Smooth muscle cell of the brain vasculature (primary cell): ENCODE results near the gene TRAF3.

Experiments
- DNase-seq: peaks from one replicate; pipeline ENCODE4 v3.0.0-alpha.2; 2012; ENCODE audit warnings: low read depth, low spot score

The TRAF3 gene, protein sequence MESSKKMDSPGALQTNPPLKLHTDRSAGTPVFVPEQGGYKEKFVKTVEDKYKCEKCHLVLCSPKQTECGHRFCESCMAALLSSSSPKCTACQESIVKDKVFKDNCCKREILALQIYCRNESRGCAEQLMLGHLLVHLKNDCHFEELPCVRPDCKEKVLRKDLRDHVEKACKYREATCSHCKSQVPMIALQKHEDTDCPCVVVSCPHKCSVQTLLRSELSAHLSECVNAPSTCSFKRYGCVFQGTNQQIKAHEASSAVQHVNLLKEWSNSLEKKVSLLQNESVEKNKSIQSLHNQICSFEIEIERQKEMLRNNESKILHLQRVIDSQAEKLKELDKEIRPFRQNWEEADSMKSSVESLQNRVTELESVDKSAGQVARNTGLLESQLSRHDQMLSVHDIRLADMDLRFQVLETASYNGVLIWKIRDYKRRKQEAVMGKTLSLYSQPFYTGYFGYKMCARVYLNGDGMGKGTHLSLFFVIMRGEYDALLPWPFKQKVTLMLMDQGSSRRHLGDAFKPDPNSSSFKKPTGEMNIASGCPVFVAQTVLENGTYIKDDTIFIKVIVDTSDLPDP

DNA sequence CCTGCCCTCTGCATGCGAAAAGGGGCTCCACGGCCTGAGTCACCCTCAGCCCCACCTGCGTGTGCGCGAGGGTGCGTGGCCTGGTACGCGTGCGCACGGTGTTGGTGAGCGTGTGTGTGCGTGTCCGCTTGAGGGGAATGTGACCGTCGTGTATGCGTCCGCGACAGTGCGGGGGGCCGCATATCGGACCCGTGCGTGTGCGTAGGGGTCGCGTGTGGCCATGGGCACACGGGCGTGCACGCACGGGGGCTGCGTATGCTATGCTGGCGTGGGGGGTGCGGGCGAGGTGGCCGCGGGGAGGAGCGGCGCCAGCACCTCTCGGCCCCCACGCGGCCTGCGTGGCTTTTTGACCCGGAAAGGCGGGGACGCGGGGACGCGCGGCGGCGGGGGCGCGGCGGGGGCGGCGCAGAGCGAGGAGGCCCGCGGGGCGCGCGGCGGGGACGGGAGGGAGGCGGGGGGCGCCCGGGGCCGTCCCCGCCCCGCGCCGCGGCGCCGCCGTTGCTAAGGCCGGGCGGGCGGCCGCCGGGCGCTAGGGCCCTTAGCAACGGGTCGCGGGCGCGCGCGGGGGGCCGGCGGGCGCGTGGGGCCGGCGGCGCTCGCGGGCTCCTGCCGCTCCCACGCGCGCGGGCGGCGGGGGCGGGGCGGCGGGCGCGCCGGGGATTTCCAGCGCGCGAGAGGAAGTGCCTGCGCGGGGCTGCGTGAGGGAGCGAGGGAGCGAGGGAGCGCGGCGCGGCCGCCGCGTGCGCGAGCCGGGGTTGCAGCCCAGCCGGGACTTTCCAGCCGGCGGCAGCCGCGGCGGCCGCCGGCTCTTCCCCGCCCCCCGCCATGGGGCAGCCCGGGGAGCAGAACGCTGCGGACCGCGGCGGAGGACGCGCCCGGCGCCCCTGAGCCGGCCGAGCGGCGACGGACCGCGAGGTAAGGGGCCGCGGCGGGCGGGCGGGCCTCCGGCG lies at the start of gene TRAF3:
TSS of gene TRAF3 (plus strand) at position 689 of the 950 bp plus-strand sequence. CDS start 92,753 bp downstream, outside the sequence.
- no peak for DNase-seq

DNA sequence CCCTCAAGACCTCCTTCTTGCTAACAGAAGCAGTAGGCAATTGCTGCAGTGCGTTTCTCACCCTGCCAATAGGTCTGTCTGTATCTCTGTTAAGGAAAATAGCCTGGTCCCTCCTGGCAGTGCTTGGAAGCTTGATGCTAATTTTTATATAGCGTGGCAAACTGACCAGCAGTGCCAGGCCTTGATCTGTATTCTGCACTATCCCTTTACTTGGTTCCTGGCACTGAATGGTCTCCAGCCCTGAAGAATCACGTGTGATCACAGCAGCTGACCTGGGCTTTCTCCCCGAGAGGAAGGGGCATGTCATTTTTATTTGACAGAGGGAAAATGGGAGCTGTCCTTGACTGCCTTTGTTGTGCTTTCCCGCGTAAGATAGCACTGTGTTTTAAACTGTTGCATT lies 48.7 kb upstream of the TRAF3 start:
- no peak for DNase-seq

DNA sequence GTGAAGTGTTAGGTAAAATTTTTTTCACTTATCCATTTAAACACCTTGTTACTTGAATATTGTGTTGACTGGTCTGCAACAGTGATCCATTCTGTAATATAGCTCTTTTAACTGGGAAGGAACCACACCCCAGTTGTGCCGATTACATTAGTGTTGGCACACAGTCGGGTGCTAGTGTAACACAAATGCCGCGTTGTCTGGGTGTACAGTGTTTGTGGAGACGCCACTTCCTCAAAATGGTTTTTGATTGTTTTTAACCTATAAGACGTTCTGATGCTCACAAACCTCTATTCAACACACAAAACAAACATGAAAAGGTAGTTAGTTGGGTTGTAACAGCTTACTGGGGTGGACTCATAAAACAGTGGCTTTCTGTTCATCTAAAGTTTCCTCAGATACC lies 48.0 kb upstream of the TRAF3 start:
- DNase-seq = no peak

DNA sequence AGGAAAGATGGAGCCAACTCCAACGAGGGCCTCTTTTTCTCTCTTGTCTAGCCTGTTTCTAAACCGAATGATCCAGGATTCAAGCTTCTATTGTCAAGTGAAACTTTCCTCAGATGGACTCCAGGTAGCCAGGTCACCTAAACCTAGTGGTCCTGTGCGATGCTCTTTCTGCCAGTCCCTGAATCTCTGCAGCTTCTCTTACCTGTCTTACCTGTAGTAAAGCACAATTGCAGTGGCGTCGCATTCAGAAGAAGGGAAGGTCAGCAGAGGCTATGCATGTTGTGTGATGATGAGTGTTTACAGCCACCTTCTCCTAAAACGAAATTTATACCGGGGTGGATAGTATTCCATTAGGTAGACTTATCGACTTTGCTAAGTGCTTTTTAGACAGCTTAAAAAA lies 47.4 kb upstream of the TRAF3 start:
- no peak for DNase-seq

DNA sequence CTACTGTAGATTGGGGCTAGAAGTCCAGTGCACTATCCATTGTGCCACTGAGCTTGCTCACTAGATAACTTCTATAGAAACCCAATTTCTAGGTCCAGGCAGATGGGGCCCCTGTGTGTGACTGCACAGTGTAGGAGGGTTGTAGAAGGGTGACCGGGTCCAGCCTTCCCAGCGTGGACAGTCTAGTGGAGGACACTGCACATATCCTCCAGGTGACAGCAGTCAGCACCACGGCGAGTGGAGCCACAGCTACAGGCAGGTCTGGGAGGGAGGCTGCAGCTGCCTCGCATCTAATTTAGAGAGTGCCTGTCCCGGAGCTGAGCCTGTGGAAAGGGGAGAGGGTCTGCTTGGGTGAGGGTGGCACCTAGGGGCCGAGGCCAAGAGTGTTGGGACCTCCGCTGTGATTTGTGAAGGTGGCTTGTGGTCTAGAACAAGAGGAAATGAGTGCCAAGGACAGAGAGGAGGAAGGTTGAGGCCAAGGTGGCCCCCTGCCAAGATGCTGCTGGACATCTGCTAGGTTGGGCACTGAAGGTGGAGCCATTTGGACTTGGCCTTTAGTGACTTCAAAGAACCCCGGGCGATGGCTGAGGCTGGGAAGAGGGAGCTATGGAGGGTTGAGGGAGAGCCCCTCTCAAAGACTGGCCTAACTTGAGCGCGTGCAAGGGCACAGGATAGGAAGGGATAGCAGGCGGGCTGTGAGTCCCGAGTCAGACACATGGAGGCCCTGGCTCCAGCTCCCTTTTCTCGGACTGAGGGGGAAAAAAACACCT lies 46.0 kb upstream of the TRAF3 start:
- no peak for DNase-seq

DNA sequence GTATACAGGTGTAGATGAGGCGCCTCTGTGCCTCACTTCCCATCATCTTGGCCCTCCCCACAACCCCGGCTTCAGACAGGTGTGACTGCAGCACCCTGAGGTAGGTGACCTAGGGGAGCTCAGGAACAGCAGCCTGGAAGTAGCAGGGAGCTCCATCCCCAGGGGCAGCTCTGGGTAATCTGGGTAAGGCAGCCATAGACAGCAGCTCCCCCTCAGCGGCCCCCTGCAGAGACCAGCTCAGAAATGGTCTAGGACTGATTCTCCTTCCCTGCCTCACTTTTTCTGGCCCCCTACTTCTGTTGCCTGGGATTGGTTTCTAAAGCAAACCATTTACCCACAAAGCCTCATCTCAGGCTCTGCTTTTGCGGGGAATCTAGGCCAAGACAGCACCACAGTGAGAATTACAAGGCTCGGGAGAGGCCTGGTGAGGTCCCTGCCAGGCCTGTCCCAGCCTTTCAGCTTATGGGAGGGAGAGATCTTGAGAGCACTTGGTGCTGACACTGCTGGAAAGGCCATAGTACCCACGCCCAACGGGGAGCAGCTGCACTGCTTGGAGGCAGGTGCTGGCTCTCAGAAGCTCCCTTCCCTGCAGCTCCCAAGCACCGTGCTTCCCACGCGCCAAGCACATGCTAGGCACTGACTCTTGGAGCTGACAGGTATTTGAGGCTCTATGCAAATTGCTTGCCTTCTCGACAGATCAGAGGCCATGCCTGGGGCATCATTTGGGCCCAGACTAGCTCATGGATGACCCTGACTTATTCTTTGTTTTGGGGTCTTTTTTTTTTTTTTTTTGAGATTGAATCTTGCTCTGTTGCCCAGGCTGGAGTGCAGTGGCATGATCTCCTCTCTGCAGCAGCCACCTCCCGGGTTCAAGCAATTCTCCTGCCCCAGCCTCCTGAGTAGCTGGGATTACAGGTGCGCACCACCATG lies 45.1 kb upstream of the TRAF3 start:
- no peak for DNase-seq

DNA sequence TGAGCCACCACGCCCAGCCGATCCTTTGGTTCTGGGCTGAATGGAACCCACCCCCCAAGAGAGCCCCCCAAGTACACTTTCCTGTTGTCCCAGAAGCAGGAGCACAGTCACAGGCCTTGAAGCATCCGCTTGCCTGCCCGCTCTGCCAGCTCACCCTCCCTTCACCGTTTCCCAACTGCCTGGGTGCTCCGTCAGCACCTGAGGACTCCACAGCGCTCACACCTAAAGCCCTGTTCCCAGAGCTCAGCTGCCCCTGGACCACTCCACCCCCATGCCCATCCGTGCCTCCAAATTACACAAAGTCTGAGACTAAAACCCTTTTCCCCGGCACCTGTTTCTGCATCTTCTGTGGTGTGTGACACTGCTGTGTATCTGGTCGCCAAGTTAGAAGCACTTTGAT lies 44.3 kb upstream of the TRAF3 start:
- DNase-seq = no peak

DNA sequence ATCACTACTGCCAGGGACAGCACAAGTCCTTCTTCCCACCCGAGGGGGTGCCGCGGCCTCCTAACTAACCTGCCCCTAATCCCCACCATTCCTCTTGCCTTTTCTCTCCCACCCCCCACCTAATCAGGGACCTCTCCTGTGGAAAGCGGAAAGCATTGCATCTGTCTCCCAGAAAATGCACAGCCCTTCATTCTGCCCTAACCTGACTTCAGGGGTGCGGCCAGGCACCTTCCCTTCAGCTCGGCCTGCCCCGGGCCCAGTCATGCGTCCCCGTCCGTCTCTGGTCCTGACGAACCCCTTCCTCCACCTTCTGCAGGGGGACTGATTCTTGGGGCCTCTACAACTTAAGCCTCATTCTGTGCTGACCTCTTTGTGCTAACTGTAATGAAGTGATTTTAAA lies 43.9 kb upstream of the TRAF3 start:
- DNase-seq = no peak

DNA sequence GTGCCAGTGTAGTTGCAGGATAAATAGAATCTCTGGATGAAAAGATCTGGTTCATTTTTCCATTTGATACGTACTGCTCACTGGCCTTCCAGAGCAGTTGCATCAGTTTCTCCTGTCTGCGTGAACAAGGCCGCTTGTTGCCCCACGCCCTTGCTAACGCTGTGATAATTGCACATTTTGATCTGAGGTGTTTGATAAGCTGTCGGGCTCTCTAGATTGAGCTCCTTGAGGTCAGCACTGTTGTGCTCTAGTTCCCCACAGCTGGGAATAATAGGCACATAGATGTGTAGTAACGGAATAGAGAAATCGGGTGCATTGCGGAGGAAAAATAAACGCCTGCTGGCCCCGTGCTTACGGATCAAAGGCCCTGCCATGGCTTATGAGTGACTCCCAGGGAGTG lies 42.8 kb upstream of the TRAF3 start:
- no peak for DNase-seq

DNA sequence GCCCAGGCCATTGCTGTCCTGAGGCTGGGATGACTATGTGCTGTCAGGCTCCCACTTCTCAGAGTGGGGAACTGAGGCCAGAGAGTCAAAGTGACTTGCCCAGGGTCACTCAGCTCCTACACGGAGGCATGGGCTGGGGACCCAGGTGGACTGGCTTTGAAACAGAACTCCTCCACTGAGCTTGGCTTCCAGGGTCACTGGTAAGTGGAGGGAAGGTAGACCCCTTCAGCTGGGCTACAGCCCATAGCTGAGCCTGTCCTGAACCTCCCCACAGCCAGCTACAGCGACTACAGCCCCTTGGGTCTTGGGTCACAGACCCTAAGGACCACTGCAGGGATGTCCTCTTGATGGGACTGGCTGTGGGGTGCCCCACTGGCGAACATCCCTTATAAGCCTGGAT lies 40.3 kb upstream of the TRAF3 start:
- no peak for DNase-seq

DNA sequence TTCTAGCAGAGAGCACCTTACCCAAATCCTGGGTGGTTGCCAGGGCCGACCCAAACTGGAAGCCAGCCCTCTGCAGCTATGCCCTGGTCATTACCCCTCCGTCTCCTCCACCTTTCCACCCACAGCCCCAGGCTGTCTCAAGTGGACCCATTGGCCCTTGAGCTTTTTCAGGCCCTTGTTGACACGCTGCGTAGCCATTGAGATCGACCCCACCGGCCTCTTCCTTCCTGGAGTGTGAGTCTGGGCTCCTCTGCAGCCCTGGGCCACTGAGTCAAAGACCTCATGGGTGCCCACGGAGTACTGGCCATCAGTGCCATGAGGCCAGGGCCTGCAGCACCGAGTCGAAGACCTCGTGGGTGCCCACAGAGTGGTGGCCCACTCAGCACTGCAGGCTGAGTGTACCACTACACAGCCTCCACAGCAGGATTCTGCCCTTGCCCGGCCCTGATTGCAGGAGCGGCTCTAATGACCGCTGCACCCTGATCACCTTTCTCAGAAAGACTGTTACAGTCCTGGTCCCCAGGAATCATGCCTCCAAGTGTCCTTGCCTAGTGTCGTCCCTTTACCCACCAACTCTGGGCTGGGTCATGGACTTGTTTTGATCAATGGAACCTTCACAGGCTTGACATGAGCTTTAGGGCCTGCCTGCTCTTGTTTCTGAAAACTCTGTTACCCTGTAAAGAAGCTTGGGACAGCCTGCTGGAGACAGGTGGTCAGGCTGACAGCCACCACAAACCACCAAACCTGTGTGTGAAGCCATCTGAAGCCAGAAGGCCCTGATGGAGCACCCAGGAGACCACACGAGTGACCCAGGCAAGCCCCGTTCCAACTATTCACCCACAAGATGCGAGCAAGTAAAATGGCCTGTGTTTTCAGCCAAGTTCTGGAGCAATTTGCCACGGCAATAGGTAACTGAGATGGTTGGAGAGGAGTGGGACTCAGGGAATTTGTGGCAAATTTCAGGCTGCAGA lies 39.6 kb upstream of the TRAF3 start:
- no peak for DNase-seq

DNA sequence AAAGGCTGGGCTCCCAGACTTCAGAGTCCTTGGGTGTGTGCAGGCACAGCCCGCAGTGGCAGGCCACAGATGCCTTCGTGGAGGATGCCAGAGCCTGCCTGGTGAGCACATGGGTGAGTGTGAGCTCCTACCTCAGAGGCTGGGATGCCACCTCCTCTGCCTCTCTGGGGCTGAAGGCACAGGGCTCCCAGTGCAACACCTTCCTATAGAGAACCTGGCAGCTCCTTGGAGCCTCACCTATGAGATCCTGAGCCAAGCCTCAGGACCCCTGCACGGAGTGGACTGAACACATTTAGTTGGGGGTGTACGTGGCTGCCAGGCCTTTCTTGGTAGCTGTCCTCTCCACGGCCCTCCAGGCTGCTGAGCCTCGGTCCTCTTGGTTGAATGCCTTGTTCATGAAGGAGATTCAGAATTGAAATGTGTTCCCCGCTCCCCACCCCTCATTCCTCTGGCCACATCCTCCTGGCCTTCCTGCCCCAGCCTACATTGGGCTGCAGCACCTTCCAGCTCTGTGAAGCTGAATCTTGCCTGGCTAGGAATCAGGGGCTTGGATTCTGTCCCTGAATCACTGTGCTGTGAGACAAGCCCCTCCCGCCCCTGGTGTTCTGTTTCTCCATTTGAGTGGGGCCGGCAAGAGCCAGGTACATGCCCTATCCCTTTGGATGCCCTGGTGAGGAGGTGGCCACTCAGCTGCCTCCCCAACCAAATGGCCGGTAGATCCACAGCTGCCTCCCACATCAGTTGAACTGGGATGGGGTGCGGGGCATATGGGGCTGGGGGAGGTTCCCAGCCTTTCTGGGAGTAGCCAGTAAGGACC lies 38.7 kb upstream of the TRAF3 start:
- no peak for DNase-seq

DNA sequence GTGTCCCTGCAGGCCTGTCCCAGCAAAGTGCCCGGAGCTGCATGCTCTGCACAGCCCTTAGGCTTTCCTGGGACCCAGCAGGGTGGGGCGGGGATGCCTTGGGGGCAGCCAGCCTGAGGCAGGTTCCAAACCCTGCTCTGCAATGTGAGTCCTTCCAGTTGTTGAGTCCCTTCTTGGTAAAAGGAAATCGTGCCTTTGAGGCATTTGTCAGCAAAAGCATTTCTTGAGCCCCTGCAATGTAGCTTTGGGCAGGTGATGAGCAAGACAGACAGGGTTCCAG lies 38.1 kb upstream of the TRAF3 start:
- DNase-seq = no peak

DNA sequence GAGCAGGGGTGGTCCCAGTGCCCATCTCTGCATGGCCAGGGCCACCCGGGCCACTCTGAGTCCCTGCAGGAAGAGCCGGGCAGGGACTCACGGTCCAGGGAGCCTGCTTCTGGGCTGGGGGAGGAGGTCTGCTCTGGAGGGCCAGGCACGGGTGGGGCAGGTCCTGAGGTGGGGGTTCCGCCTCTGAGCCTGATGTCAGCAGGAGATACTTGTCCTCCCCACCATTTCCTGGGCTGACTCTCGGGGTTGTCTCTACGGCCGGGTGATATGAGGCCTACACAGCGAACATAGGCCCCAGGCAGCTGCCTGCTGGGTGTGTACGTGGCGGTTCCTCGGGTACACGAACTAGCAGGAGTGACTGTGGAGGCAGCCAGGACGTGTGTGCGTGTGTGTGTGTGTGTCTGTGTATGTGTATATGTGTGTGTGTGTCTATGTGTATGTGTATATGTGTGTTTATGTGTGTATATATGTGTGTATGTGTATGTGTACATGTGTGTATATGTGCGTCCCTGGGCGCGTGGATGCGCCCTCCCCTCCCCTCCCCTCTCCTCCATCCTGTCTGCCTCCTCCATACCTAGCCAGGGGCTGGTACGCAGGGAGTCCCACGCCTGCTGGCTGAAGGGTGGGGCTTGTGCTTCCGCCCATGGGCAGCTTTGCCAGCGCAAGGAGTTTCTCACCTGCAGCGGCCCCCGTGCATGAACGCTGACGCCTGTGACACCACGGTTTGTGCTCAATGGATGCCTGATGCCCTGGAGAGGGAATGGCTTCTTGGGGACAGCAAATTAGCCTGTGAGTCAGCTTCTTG lies 30.4 kb upstream of the TRAF3 start:
- no peak for DNase-seq

DNA sequence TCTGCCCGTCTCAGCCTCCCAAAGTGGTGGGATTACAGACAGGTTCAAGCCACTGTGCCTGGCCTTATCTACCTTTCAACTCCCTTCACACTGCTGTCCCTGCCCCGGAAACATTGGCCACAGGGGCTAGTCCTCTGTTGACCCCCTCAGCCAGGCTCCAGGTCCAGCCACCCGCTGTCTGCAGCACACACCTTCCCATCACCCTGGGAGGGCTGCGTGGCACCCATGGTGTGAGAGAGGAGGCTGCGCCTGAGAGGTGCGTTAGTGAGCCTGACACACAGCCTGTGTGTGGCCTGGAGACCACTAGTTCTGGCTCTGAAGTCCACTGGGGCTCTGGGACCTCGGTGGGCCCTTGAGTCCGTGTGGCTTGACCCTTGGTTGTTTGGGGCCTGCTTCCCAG lies 28.4 kb upstream of the TRAF3 start:
- no peak for DNase-seq

DNA sequence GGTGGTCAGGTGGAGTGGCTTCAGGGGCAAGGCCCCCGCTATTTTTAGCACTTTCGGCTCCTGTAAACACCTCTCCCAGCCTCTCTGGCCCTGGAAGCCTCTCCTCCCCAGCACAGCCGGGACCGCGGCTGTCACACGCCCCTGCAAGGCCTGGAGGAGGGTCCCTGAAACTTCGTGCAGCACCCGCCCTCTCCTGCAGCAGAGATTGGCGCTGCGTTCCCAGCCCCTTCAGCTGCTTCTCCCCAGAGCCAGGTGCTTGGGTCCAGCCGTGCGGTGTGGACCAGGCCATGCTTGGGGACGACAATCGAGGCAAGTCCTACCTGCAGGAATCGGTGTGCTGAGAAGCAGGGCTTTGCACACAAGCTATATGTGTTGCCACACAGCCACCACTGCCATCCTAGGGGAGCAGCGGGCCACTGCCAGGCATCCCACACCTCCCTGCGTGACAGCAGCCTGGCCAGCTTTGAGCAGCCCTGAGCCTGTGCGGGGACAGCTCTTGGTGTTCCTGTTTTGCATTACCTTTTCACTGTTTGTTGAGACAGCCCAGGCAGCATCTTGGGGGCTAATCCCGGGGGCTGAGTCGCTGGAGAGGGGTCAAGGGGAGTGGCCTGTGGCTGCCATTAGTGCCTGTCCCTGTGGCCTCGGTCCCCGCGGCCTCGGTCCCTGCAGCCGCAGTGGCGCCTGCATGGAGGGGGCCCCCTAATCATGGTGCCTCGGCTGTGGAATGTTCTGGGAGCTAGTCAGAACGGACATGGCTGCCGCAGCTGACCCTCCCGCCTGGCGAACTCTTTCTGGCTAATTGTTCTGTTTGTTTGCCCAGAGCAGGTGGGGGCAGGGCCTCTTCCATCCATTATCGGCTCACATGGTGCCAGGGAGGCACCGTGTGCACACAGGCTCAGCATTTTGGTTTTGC lies 27.6 kb upstream of the TRAF3 start:
- no peak for DNase-seq

DNA sequence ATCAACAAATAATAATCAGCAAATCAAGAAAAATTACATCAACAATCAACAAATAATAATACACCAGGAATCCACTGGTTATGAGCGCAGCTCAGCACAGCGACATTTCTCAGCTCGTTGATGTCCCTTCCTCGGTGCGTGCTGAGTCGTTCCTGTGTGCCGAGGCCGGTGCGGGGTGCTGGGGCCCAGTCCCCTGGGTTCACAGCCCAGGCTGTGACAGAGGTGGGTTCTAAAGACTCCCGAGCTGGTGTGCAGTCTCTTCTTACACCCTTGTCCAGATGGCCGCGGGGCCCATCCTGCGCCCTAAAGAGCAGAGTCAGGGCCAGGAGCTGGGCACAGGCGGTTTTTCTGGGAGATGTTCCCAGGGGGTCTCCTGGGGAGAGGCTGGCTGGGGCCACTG lies 26.9 kb upstream of the TRAF3 start:
- no peak for DNase-seq
